Osteocyte (in vitro differentiated cells): ENCODE data around the gene SECISBP2L. TPM values are rescaled to one million over a fixed set of nuclear protein-coding genes. Genes with fewer than 3 reads are reported as not detected.

Experiments used
- DNase-seq: peaks from one replicate; pipeline ENCODE4 v3.0.0; 2021; ENCODE audit warnings: mixed read lengths; ENCODE audit not compliant: unreplicated experiment; ENCODE audit errors: extremely low spot score
- H3K27ac Mint-ChIP-seq: one replicate; pipeline ENCODE4 v1.8.0; 2021; ENCODE audit warnings: mild to moderate bottlenecking, mixed read lengths; ENCODE audit not compliant: unreplicated experiment
- H3K27me3 Mint-ChIP-seq: one replicate; pipeline ENCODE4 v1.8.0; 2021; ENCODE audit warnings: mixed read lengths; ENCODE audit not compliant: unreplicated experiment
- H3K36me3 Mint-ChIP-seq: one replicate; pipeline ENCODE4 v1.8.0; 2021; ENCODE audit warnings: mixed read lengths; ENCODE audit not compliant: unreplicated experiment
- H3K4me1 Mint-ChIP-seq: one replicate; pipeline ENCODE4 v1.8.0; 2021; ENCODE audit warnings: mixed read lengths; ENCODE audit not compliant: unreplicated experiment
- H3K4me3 Mint-ChIP-seq: one replicate; pipeline ENCODE4 v1.8.0; 2021; ENCODE audit warnings: mild to moderate bottlenecking, moderate library complexity, mixed read lengths; ENCODE audit not compliant: unreplicated experiment
- H3K9me3 Mint-ChIP-seq: one replicate; pipeline ENCODE4 v1.8.0; 2021; ENCODE audit warnings: mixed read lengths; ENCODE audit not compliant: unreplicated experiment
- CTCF ChIP-seq: fragments of 200-600 bp; sonication (generic); IDR thresholded peaks from 2 replicates; pipeline ENCODE4 v1.5.0; 2021; ENCODE audit warnings: antibody characterized with exemption, mild to moderate bottlenecking, moderate library complexity
- total RNA-seq: library from RNA; stranded (reverse); gene quantifications from 2 replicates; pipeline ENCODE4 v1.2.1, GENCODE V29; 2021

SECISBP2L gene
- total RNA-seq, 1 donor from 2014 or later: 47.7 TPM

GRCh38 chr15:48967336-48967735 lies 78.9 kb downstream of the SECISBP2L start:
- peak overlapping the region; percentile 42 for H3K27ac Mint-ChIP-seq

GRCh38 chr15:48966595-48967301 lies 79.5 kb downstream of the SECISBP2L start:
- no peak overlapping the region for H3K4me3 Mint-ChIP-seq
- DNase-seq: no peak
- no peaks in the 10 kb centered on the region for H3K27me3 Mint-ChIP-seq

More at GRCh38 chr15:48967336-48967735, 78.9 kb downstream of the SECISBP2L start:
- Mint-ChIP-seq H3K36me3 (no peaks in the 10 kb centered on the region), H3K4me3 (no peak overlapping the region), H3K9me3 (no peaks in the 10 kb centered on the region), H3K4me1 (peaks cover 20% of the 10 kb centered on the region), H3K27me3 (no peaks in the 10 kb centered on the region)
- DNase-seq: no peak
- TF ChIP-seq CTCF: no peak

GRCh38 chr15:48965972-48966371 lies 80.3 kb downstream of the SECISBP2L start:
- Mint-ChIP-seq H3K4me3 (no peak overlapping the region), H3K27ac (no peak overlapping the region), H3K27me3 (no peaks in the 10 kb centered on the region), H3K36me3 (no peaks in the 10 kb centered on the region), H3K9me3 (no peaks in the 10 kb centered on the region), H3K4me1 (peaks cover 32% of the 10 kb centered on the region)
- no peak for TF ChIP-seq CTCF
- DNase-seq: no peak

More at GRCh38 chr15:48966595-48967301, 79.5 kb downstream of the SECISBP2L start:
- no peak for TF ChIP-seq CTCF
- Mint-ChIP-seq H3K27ac (peak overlapping the region; percentile 42), H3K4me1 (peaks cover 24% of the 10 kb centered on the region), H3K9me3 (no peaks in the 10 kb centered on the region), H3K36me3 (no peaks in the 10 kb centered on the region)

- no peak overlapping the region for H3K4me3 Mint-ChIP-seq
These were observed 81.3 kb downstream of the SECISBP2L start for GRCh38 chr15:48964898-48965297.

More at GRCh38 chr15:48964898-48965297, 81.3 kb downstream of the SECISBP2L start:
- H3K4me1 Mint-ChIP-seq: peaks cover 36% of the 10 kb centered on the region
- no peak for DNase-seq
- no peaks in the 10 kb centered on the region for H3K9me3 Mint-ChIP-seq
- no peak overlapping the region for H3K27ac Mint-ChIP-seq
- H3K36me3 Mint-ChIP-seq: no peaks in the 10 kb centered on the region
- TF ChIP-seq CTCF: no peak
- H3K27me3 Mint-ChIP-seq: no peaks in the 10 kb centered on the region
